RKO (cell line): Measurements from ENCODE around the gene HS3ST5.
"Not testable (repeated sequence)": the region's sequence is repeated elsewhere in the genome, so short reads cannot be mapped to it uniquely, and the experiment has no call there.

Source experiments
- DNase-seq: peaks from one replicate; pipeline ENCODE4 v3.0.0-alpha.2; 2016; ENCODE audit warnings: low spot score

The HS3ST5 gene

GRCh38 chr6:114087496-114087895 is 255.3 kb downstream of the HS3ST5 start:
- no peak for DNase-seq

- DNase-seq: no peak
Observed at GRCh38 chr6:114085211-114085610, 257.6 kb downstream of the HS3ST5 start.

- DNase-seq: no peak
Observed at GRCh38 chr6:114084327-114084890, 258.4 kb downstream of the HS3ST5 start.

- no peak for DNase-seq
Observed at GRCh38 chr6:114083251-114083650, 259.6 kb downstream of the HS3ST5 start.

GRCh38 chr6:114081730-114082129 is 261.1 kb downstream of the HS3ST5 start:
- no peak for DNase-seq

GRCh38 chr6:114080891-114081510 is 261.8 kb downstream of the HS3ST5 start:
- DNase-seq: no peak

- DNase-seq: not testable (repeated sequence)
Observed at GRCh38 chr6:114080410-114080809, 262.4 kb downstream of the HS3ST5 start.

- DNase-seq: no peak
Observed at GRCh38 chr6:114075777-114076176, 267.0 kb downstream of the HS3ST5 start.

- DNase-seq: no peak
Observed at GRCh38 chr6:114075300-114075699, 267.5 kb downstream of the HS3ST5 start.

- no peak for DNase-seq
Observed at GRCh38 chr6:114068771-114069170, 274.1 kb downstream of the HS3ST5 start.

- no peak for DNase-seq
Observed at GRCh38 chr6:114068116-114068515, 274.7 kb downstream of the HS3ST5 start.

GRCh38 chr6:114064862-114065261 is 278.0 kb downstream of the HS3ST5 start:
- DNase-seq: no peak

GRCh38 chr6:114063956-114064355 is 278.9 kb downstream of the HS3ST5 start:
- no peak for DNase-seq

- DNase-seq: no peak
Observed at GRCh38 chr6:114062199-114062598, 280.6 kb downstream of the HS3ST5 start.

GRCh38 chr6:114061741-114062140 is 281.1 kb downstream of the HS3ST5 start:
- DNase-seq: no peak

GRCh38 chr6:114061116-114061515 is 281.7 kb downstream of the HS3ST5 start:
- DNase-seq: no peak

GRCh38 chr6:114058435-114058834 is 284.4 kb downstream of the HS3ST5 start:
- DNase-seq: no peak

GRCh38 chr6:114055763-114056162 is 287.1 kb downstream of the HS3ST5 start:
- no peak for DNase-seq

- no peak for DNase-seq
Observed at GRCh38 chr6:114055349-114055748, 287.5 kb downstream of the HS3ST5 start.

- no peak for DNase-seq
Observed at GRCh38 chr6:114053791-114054190, 289.0 kb downstream of the HS3ST5 start.

- no peak for DNase-seq
Observed at GRCh38 chr6:114052141-114052540, 290.7 kb downstream of the HS3ST5 start.

- no peak for DNase-seq
Observed at GRCh38 chr6:114051031-114051430, 291.8 kb downstream of the HS3ST5 start.

- DNase-seq: no peak
Observed at GRCh38 chr6:114049367-114049966, 293.4 kb downstream of the HS3ST5 start.

GRCh38 chr6:114044566-114044965 is 298.3 kb downstream of the HS3ST5 start:
- not testable (repeated sequence) for DNase-seq
